ENCODE results near the gene DTD1.

DNA sequence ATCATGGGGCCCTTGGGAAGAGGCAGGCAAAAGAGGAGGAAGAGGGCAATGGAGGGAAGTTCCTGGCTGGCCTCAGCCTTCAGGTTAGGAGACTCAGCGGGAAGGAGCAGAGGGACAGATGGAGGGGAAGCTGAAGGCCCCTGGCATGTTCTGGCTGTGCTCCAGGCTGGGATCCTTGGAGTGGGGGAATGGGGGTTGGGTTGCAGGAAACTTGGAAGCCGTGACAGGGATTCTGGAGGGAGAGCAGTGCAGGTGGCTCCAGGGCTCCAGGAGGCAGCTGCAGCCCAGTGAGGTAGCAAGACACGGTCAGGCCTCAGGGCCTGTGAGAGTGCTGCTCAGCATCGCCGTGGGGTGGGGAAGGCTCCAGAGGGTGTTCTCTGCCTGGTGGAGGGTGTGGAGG lies 161.1 kb downstream of the DTD1 start:
- TF ChIP-seq EP300 (IDR thresholded peaks at IDR 0.05; ENCODE audit: borderline replicate concordance in 1 of 2, low read depth in 1 of 2, low read length in 1 of 2) (no peak), RAD21 (IDR thresholded peaks at IDR 0.05; ENCODE audit: low read length) (no peak), RFX5 (IDR thresholded peaks at IDR 0.05; ENCODE audit: low read length) (no peak), JUND (IDR thresholded peaks at IDR 0.05) (no peak), FOXJ3 (CRISPR knock-in tag; IDR thresholded peaks at IDR 0.05) (no peak), TAF1 (IDR thresholded peaks at IDR 0.05; ENCODE audit: borderline replicate concordance, low read depth, low read length) (no peak), GABPA (IDR thresholded peaks at IDR 0.05; ENCODE audit: low read depth) (no peak), ELF1 (IDR thresholded peaks at IDR 0.05) (no peak), RXRA (IDR thresholded peaks at IDR 0.05; ENCODE audit: borderline replicate concordance, low read depth) (no peak)
- TF ChIP-seq, protein P1, sequence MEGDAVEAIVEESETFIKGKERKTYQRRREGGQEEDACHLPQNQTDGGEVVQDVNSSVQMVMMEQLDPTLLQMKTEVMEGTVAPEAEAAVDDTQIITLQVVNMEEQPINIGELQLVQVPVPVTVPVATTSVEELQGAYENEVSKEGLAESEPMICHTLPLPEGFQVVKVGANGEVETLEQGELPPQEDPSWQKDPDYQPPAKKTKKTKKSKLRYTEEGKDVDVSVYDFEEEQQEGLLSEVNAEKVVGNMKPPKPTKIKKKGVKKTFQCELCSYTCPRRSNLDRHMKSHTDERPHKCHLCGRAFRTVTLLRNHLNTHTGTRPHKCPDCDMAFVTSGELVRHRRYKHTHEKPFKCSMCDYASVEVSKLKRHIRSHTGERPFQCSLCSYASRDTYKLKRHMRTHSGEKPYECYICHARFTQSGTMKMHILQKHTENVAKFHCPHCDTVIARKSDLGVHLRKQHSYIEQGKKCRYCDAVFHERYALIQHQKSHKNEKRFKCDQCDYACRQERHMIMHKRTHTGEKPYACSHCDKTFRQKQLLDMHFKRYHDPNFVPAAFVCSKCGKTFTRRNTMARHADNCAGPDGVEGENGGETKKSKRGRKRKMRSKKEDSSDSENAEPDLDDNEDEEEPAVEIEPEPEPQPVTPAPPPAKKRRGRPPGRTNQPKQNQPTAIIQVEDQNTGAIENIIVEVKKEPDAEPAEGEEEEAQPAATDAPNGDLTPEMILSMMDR (IDR thresholded peaks at IDR 0.05) = no peak
- TF ChIP-seq, protein P2, sequence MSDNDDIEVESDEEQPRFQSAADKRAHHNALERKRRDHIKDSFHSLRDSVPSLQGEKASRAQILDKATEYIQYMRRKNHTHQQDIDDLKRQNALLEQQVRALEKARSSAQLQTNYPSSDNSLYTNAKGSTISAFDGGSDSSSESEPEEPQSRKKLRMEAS (IDR thresholded peaks at IDR 0.05; ENCODE audit: low read depth) = no peak
